ENCODE measurements around the gene MEGF11. TPM values are rescaled to one million over a fixed set of nuclear protein-coding genes. Genes with fewer than 3 reads are reported as not detected.

The MEGF11 gene
- total RNA-seq, 4 donors from 2014 or later = not detected

DNA sequence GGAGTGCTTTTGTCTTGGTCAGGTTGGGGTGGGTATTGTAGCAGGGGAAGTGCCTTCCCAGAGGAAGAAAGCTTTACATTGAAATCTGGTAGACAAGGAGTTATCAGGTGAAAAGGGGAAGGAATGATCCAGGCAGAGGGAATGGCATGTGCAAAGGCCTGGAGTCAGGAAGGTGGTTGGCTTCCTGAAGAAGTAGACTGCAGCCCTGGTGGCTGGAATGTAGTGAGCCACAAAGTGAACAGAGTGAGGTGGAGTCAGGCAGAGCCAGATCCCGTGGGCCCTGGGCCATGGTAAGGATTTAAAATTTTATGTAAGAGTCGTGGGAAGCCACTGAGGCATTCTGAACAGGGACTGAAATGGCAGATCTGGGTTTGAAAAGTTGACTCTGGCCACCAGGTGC, 326.0 kb downstream of the MEGF11 start:
- DNase-seq = no peak
- H3K4me3 ChIP-seq = no peak overlapping the region
- TF ChIP-seq POLR2A (IDR thresholded peaks at IDR 0.05) = no peak
- TF ChIP-seq, protein P1, sequence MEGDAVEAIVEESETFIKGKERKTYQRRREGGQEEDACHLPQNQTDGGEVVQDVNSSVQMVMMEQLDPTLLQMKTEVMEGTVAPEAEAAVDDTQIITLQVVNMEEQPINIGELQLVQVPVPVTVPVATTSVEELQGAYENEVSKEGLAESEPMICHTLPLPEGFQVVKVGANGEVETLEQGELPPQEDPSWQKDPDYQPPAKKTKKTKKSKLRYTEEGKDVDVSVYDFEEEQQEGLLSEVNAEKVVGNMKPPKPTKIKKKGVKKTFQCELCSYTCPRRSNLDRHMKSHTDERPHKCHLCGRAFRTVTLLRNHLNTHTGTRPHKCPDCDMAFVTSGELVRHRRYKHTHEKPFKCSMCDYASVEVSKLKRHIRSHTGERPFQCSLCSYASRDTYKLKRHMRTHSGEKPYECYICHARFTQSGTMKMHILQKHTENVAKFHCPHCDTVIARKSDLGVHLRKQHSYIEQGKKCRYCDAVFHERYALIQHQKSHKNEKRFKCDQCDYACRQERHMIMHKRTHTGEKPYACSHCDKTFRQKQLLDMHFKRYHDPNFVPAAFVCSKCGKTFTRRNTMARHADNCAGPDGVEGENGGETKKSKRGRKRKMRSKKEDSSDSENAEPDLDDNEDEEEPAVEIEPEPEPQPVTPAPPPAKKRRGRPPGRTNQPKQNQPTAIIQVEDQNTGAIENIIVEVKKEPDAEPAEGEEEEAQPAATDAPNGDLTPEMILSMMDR (IDR thresholded peaks at IDR 0.05) = peak in 1 of 6 experiments; percentile 21
- H3K36me3 ChIP-seq = no peaks in the 10 kb centered on the region
- no peaks in the 10 kb centered on the region for H3K9me3 ChIP-seq
- no peaks in the 10 kb centered on the region for H3K4me1 ChIP-seq
- H3K27ac ChIP-seq = no peak overlapping the region
- no peaks in the 10 kb centered on the region for H3K27me3 ChIP-seq
- WGBS, 2 donors = 47 to 58% methylated on average over 2 of the region's 2 CpGs
- intact Hi-C loops (cut with DNase I) = no loop called here

DNA sequence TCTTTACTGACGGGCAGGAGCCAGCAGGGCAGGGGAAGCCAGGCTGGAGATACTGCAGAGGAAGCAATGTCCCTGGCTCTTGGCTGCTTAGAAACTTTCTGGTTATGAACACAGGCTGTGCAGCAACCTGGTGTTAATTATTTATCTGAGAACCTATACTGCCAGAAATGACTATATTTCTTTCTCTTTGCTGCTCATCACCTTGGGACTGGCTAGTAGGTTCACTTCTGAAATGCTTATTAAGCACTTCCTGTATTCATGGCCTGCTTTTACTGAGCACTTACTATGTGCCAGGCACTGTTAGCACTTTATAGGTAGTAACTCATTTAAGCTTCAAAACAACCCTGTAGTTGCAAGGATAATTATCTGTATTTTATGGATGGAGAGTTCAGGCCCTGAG, 326.7 kb downstream of the MEGF11 start:
- H3K9me3 ChIP-seq = no peaks in the 10 kb centered on the region
- no peaks in the 10 kb centered on the region for H3K27me3 ChIP-seq
- no peak overlapping the region for H3K4me3 ChIP-seq
- no peak overlapping the region for H3K27ac ChIP-seq
- WGBS, 2 donors = 88 to 100% methylated on average over 1 of the region's 1 CpG
- DNase-seq = no peak
- no peak for TF ChIP-seq POLR2A (IDR thresholded peaks at IDR 0.05)
- TF ChIP-seq, protein P1 (IDR thresholded peaks at IDR 0.05) = no peak
- no peaks in the 10 kb centered on the region for H3K36me3 ChIP-seq
- H3K4me1 ChIP-seq = no peaks in the 10 kb centered on the region
- intact Hi-C loops (cut with DNase I) = no loop called here

DNA sequence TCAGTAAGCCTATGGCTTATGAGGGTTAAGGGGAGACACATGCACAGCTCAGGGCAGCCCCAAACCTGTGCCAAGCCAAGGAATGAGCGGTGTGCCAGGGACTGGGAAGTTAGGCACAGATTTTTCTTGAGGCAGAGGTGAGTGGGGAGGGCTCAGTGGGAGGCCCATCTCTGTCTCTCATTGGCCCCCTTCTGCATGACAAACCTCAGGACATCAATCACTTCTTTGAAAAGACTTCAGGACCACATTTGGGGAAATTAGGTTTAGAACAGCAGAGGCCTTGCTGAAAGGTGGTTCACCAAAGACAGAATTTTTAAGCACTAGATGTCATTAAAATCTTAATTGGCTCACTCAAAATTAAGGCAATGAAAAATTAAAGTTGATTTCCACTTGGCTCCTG, 327.1 kb downstream of the MEGF11 start:
- H3K4me3 ChIP-seq = no peak overlapping the region
- no peaks in the 10 kb centered on the region for H3K27me3 ChIP-seq
- no peak for DNase-seq
- H3K27ac ChIP-seq = no peak overlapping the region
- no peaks in the 10 kb centered on the region for H3K36me3 ChIP-seq
- no peaks in the 10 kb centered on the region for H3K9me3 ChIP-seq
- 100% methylated on average over 1 of the region's 1 CpG for WGBS, 2 donors
- TF ChIP-seq POLR2A (IDR thresholded peaks at IDR 0.05) = no peak
- TF ChIP-seq, protein P1 (IDR thresholded peaks at IDR 0.05) = no peak
- intact Hi-C loops (cut with DNase I) = no loop called here
- H3K4me1 ChIP-seq = no peaks in the 10 kb centered on the region

DNA sequence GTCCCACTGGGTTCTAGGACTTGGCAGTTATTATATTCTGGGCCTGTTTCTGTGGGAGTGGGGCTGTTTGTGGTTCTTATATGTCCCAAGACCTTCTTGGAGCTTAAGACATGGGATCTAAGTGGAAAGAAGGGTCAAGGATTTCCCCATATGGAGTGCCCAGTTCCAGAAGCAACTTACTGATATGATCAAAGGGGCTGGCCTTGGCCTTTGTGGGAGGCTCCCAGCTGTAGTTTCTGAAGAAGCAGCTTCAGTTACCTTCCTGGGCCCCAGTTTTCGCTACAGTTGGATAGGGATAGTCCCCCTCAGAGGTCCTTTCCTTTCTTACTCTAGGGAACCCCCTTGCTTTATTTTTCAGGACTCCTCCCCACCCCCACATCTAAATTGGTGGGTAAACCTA, 328.2 kb downstream of the MEGF11 start:
- no peak for DNase-seq
- Histone ChIP-seq H3K36me3 (no peaks in the 10 kb centered on the region), H3K27ac (no peak overlapping the region), H3K4me3 (no peak overlapping the region), H3K27me3 (no peaks in the 10 kb centered on the region), H3K4me1 (no peaks in the 10 kb centered on the region), H3K9me3 (no peaks in the 10 kb centered on the region)
- intact Hi-C loops (cut with DNase I) = no loop called here
- TF ChIP-seq, protein P1 (IDR thresholded peaks at IDR 0.05) = no peak
- TF ChIP-seq POLR2A (IDR thresholded peaks at IDR 0.05) = no peak
- WGBS, 2 donors = 64 to 100% methylated on average over 1 of the region's 1 CpG

DNA sequence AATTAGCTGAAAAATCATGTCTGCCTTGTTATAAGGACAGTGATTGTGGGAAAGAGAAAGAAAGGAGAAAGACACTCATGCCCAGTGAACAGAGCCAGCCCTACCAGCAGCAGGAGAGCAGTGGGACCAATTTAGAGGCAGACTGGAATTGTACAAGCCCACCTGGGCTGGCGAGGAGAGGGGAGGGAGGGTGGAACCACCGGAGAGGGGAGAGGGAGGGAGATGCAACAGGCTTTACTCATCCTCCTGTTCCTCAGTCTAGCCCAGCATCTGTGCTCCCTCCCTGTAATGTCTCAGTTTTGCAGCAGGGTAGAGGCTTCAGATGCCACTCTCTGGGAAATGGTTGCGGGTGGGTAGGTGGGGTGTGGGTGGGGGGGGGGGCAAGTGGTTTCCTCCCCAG, 329.5 kb downstream of the MEGF11 start:
- Histone ChIP-seq H3K27me3 (no peaks in the 10 kb centered on the region), H3K36me3 (no peaks in the 10 kb centered on the region), H3K4me3 (no peak overlapping the region), H3K9me3 (no peaks in the 10 kb centered on the region), H3K4me1 (no peaks in the 10 kb centered on the region), H3K27ac (no peak overlapping the region)
- DNase-seq = no peak
- WGBS, 2 donors = 93 to 95% methylated on average over 3 of the region's 3 CpGs
- intact Hi-C loops (cut with DNase I) = no loop called here
- no peak for TF ChIP-seq POLR2A (IDR thresholded peaks at IDR 0.05)
- TF ChIP-seq, protein P1 (IDR thresholded peaks at IDR 0.05) = no peak
